ENCODE results near the gene TSSK2.

TSSK2 gene

GRCh38 chr22:19125011-19125410, 6.1 kb upstream of the TSSK2 start:
- DNase-seq (ENCODE audit: low read depth), result no peak

- DNase-seq (ENCODE audit: low read depth), result no peak
Observed at GRCh38 chr22:19125474-19126308, 5.4 kb upstream of the TSSK2 start.

GRCh38 chr22:19126309-19127273, 4.5 kb upstream of the TSSK2 start:
- DNase-seq (ENCODE audit: low read depth), result no peak

- no peak for DNase-seq (ENCODE audit: low read depth)
Observed at GRCh38 chr22:19127329-19128008, 3.6 kb upstream of the TSSK2 start.

GRCh38 chr22:19128009-19128401, 3.1 kb upstream of the TSSK2 start:
- no peak for DNase-seq (ENCODE audit: low read depth)

- DNase-seq (ENCODE audit: low read depth), result no peak
Observed at GRCh38 chr22:19128946-19129727, 2.0 kb upstream of the TSSK2 start.

GRCh38 chr22:19129871-19130270, 1.2 kb upstream of the TSSK2 start:
- DNase-seq (ENCODE audit: low read depth), result no peak

GRCh38 chr22:19131685-19132015, 542 bp downstream of the TSSK2 start:
- DNase-seq (ENCODE audit: low read depth), result no peak

GRCh38 chr22:19132153-19132552, 1.0 kb downstream of the TSSK2 start:
- no peak for DNase-seq (ENCODE audit: low read depth)

- no peak for DNase-seq (ENCODE audit: low read depth)
Observed at GRCh38 chr22:19132693-19133400, 1.7 kb downstream of the TSSK2 start.

GRCh38 chr22:19133561-19133960, 2.5 kb downstream of the TSSK2 start:
- DNase-seq (ENCODE audit: low read depth), result no peak

- no peak for DNase-seq (ENCODE audit: low read depth)
Observed at GRCh38 chr22:19134176-19134831, 3.2 kb downstream of the TSSK2 start.

GRCh38 chr22:19134874-19135273, 3.8 kb downstream of the TSSK2 start:
- no peak for DNase-seq (ENCODE audit: low read depth)

- no peak for DNase-seq (ENCODE audit: low read depth)
Observed at GRCh38 chr22:19136915-19137314, 5.8 kb downstream of the TSSK2 start.

- DNase-seq (ENCODE audit: low read depth), result no peak
Observed at GRCh38 chr22:19137384-19138216, 6.5 kb downstream of the TSSK2 start.

- DNase-seq (ENCODE audit: low read depth), result no peak
Observed at GRCh38 chr22:19138217-19139000, 7.3 kb downstream of the TSSK2 start.

- DNase-seq (ENCODE audit: low read depth), result no peak
Observed at GRCh38 chr22:19139001-19139356, 7.9 kb downstream of the TSSK2 start.

- no peak for DNase-seq (ENCODE audit: low read depth)
Observed at GRCh38 chr22:19139974-19140373, 8.9 kb downstream of the TSSK2 start.

GRCh38 chr22:19142394-19142793, 11.3 kb downstream of the TSSK2 start:
- DNase-seq (ENCODE audit: low read depth), result no peak
